ENCODE data around the gene ACAA1.

The ACAA1 gene

DNA sequence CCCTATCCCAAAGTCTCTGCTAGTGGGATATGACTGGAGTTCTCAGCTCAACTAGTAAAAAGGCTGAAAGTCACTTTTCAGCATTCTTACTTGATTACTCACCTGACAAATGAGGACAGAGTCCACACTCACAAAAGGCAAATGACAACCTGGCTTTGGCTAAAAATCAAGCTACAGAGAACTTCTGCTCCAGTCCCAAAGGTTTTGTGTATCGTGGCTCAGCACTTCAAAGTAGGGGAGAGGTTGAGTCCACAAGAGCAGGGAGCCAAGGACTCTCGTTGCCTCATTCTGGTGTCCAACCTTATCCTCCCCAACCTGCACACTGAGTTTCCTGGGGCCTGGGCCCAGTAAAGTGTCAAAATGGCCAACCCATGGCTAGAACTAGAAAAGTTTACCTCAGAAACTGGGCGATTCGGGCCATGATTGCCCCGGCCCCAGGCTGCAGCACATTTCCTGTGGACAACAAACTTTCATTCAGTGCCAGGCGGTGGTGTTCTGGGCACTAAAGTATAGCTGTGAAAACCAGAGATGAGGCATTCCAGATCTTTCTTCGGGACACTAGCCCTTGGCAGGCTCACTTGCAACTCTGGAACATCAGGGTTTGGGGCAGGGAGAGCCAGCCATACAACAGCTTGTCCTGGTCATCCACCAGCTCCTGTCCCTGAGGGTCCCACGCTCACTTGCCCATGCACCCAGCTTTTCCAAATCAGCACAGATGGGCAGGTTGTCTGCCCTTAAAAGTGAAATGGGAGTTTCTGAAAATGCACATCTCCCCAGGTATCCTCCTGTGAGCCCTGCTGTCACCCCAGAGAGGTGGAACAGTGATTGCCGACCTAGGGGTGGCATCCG, 3.1 kb downstream of the ACAA1 start:
- Histone ChIP-seq H3K9ac (ENCODE audit: insufficient read length, low read depth) (no peak overlapping the region), H3K36me3 (ENCODE audit: insufficient read depth, insufficient read length, low read length) (peaks cover 64% of the 10 kb centered on the region), H3K4me1 (ENCODE audit: insufficient read depth, insufficient read length) (peaks cover 9% of the 10 kb centered on the region)

DNA sequence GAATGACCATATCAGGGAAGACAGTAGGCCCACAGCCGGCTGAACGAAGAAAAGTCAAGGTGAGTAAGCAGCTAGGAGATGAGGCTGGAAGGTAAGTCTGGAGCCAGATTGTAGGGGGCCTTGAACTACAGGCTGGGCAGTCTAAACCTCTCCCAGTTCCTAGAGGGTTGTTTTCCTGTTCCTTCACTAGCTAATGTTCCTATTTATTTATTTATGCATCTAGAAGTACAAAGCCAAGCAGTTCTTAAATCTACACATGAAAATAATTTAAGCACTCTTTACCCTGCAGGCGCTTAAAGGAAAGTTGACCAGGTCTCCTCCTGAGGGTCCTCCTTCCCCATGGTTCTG, 3.7 kb downstream of the ACAA1 start:
- Histone ChIP-seq H3K27me3 (ENCODE audit: insufficient read depth, insufficient read length) (peaks cover 5% of the 10 kb centered on the region), H3K9me3 (ENCODE audit: insufficient read depth, low read length) (no peaks in the 10 kb centered on the region), H3K9ac (ENCODE audit: insufficient read length, low read depth) (no peak overlapping the region), H3K4me1 (ENCODE audit: insufficient read depth, insufficient read length) (peaks cover 9% of the 10 kb centered on the region), H3K4me3 (ENCODE audit: insufficient read length, low read depth) (no peak overlapping the region), H3K36me3 (ENCODE audit: insufficient read depth, insufficient read length, low read length) (peaks cover 69% of the 10 kb centered on the region)
- DNase-seq (ENCODE audit: low read depth, low spot score), result no peak
- TF ChIP-seq ZNF274 (IDR thresholded peaks at IDR 0.05; ENCODE audit: low read depth, low read length), result no peak
- TF ChIP-seq YY1 (IDR thresholded peaks at IDR 0.05; ENCODE audit: insufficient read depth, insufficient read length), result no peak
- TF ChIP-seq SUZ12 (IDR thresholded peaks at IDR 0.05; ENCODE audit: extremely low read depth, insufficient read depth, insufficient read length), result no peak

More for the DNA sequence above, 3.1 kb downstream of the ACAA1 start:
- TF ChIP-seq SUZ12 (IDR thresholded peaks at IDR 0.05; ENCODE audit: extremely low read depth, insufficient read depth, insufficient read length), result no peak
- DNase-seq (ENCODE audit: low read depth, low spot score), result no peak
- Histone ChIP-seq H3K4me3 (ENCODE audit: insufficient read length, low read depth) (no peak overlapping the region), H3K27me3 (ENCODE audit: insufficient read depth, insufficient read length) (peaks cover 10% of the 10 kb centered on the region), H3K9me3 (ENCODE audit: insufficient read depth, low read length) (no peaks in the 10 kb centered on the region)

DNA sequence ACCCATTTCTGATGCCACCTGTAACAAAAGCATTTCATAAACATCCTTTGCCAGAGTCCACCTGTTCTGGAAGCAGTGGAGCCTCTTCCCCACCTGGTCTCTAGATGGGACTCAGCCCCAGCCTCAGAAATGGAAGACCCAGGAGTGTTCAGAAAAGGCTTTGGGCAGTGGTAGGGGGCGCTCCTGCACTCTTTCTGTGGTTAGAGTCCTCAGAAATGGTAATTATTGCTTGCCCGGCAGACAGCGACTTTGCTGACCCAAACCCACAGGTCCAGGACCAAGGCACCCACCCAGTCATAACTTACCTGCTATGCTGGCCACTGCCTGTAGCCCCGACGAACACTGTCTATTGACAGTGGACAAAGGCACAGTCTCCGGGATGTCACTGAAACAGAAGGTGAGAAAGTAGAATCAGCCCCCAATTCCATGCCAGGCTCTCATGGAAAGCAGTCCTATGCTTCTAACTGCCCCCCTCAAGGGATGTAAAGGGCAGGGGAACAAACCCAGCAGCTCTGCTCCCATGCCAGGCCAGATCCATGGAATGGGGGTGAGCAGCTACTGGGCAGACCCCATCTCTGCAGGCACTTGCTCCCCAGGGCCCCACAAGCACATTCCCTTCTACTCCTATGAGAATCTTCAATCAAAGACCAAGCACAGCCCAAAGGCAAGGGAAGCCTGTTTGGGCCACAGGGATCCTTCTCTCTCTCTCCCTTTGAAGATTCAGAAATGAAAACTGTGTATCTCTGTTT, 5.1 kb downstream of the ACAA1 start:
- Histone ChIP-seq H3K36me3 (ENCODE audit: insufficient read depth, insufficient read length, low read length) (peaks cover 83% of the 10 kb centered on the region), H3K4me3 (ENCODE audit: insufficient read length, low read depth) (no peak overlapping the region), H3K27me3 (ENCODE audit: insufficient read depth, insufficient read length) (no peaks in the 10 kb centered on the region), H3K4me1 (ENCODE audit: insufficient read depth, insufficient read length) (peaks cover 4% of the 10 kb centered on the region), H3K9ac (ENCODE audit: insufficient read length, low read depth) (no peak overlapping the region), H3K9me3 (ENCODE audit: insufficient read depth, low read length) (no peaks in the 10 kb centered on the region)
- DNase-seq (ENCODE audit: low read depth, low spot score), result no peak
- TF ChIP-seq SUZ12 (IDR thresholded peaks at IDR 0.05; ENCODE audit: extremely low read depth, insufficient read depth, insufficient read length), result no peak

DNA sequence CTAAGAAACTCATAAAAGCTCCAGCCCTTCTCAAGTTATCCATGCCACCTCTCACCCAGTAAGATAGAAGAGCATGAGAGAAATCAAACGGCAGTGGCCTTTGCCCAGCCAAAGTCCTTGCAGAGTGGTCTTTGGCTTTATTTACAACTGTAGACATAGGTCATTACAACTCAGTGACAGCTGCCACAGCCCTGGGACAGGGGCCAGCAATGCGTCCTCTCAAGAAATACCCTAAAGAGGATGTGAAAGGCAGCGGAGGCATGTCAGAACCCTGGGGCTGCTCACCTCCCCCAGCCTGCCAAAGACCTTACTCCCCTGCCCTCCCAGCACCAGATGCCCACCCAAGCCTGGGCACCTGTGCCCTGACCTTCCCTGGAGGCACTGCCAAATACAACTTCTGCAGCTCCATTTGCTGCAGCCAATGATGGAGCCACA, 6.3 kb downstream of the ACAA1 start:
- no peaks in the 10 kb centered on the region for H3K9me3 ChIP-seq (ENCODE audit: insufficient read depth, low read length)
- peaks cover 94% of the 10 kb centered on the region for H3K36me3 ChIP-seq (ENCODE audit: insufficient read depth, insufficient read length, low read length)
- H3K27me3 ChIP-seq (ENCODE audit: insufficient read depth, insufficient read length), result no peaks in the 10 kb centered on the region
- DNase-seq (ENCODE audit: low read depth, low spot score), result no peak
- H3K9ac ChIP-seq (ENCODE audit: insufficient read length, low read depth), result no peak overlapping the region
- no peak overlapping the region for H3K4me3 ChIP-seq (ENCODE audit: insufficient read length, low read depth)
- TF ChIP-seq ZNF274 (IDR thresholded peaks at IDR 0.05; ENCODE audit: low read depth, low read length) (no peak), SUZ12 (IDR thresholded peaks at IDR 0.05; ENCODE audit: extremely low read depth, insufficient read depth, insufficient read length) (no peak), YY1 (IDR thresholded peaks at IDR 0.05; ENCODE audit: insufficient read depth, insufficient read length) (no peak)
- H3K4me1 ChIP-seq (ENCODE audit: insufficient read depth, insufficient read length), result peaks cover 4% of the 10 kb centered on the region

DNA sequence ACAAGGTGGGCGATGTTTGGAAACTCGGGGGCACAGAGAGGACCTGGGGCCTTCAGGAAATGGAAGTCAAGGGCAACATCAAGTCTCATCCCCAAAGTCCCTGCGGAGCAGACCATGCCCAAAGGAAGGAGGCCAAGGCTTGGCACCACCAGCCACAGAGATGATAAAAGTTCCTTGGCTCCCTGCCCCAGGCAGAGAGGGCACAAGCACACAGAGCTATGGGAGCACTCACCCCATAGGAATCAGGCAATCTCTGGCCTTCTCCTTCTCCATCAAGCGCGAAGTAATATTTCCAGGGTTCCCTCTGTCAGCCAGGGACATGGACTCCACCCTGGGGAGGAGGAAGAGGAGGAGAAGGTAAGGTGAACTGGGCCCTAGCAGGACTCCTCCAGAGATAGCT, 7.9 kb downstream of the ACAA1 start:
- TF ChIP-seq ZNF274 (IDR thresholded peaks at IDR 0.05; ENCODE audit: low read depth, low read length), result no peak
- TF ChIP-seq SUZ12 (IDR thresholded peaks at IDR 0.05; ENCODE audit: extremely low read depth, insufficient read depth, insufficient read length), result no peak
- no peak for TF ChIP-seq YY1 (IDR thresholded peaks at IDR 0.05; ENCODE audit: insufficient read depth, insufficient read length)
- Histone ChIP-seq H3K4me3 (ENCODE audit: insufficient read length, low read depth) (no peak overlapping the region), H3K27me3 (ENCODE audit: insufficient read depth, insufficient read length) (no peaks in the 10 kb centered on the region), H3K9ac (ENCODE audit: insufficient read length, low read depth) (no peak overlapping the region), H3K36me3 (ENCODE audit: insufficient read depth, insufficient read length, low read length) (peaks cover 95% of the 10 kb centered on the region), H3K9me3 (ENCODE audit: insufficient read depth, low read length) (no peaks in the 10 kb centered on the region), H3K4me1 (ENCODE audit: insufficient read depth, insufficient read length) (peaks cover 4% of the 10 kb centered on the region)
- no peak for DNase-seq (ENCODE audit: low read depth, low spot score)

DNA sequence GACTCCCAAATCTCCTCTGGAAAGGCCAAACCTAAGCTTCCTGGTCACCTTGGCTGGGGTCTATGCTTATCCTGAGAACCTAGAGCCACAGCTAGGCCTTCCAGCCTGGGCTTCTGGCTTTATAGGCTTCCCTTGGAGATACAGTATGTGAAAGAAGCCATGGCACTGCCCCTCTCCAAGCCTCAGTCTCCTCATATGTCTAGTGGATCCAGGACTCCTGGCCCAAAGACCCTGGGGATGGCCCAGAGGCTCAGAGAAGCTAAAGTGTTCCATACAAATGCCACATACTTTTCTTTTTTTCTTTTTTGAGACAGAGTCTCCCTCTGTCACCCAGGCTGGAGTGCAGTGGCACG, 8.6 kb downstream of the ACAA1 start:
- H3K9ac ChIP-seq (ENCODE audit: insufficient read length, low read depth), result no peak overlapping the region
- H3K4me1 ChIP-seq (ENCODE audit: insufficient read depth, insufficient read length), result peaks cover 4% of the 10 kb centered on the region
- DNase-seq (ENCODE audit: low read depth, low spot score), result no peak
- no peak for TF ChIP-seq ZNF274 (IDR thresholded peaks at IDR 0.05; ENCODE audit: low read depth, low read length)
- TF ChIP-seq SUZ12 (IDR thresholded peaks at IDR 0.05; ENCODE audit: extremely low read depth, insufficient read depth, insufficient read length), result no peak
- H3K4me3 ChIP-seq (ENCODE audit: insufficient read length, low read depth), result no peak overlapping the region
- H3K36me3 ChIP-seq (ENCODE audit: insufficient read depth, insufficient read length, low read length), result peaks cover 93% of the 10 kb centered on the region
- no peaks in the 10 kb centered on the region for H3K9me3 ChIP-seq (ENCODE audit: insufficient read depth, low read length)
- H3K27me3 ChIP-seq (ENCODE audit: insufficient read depth, insufficient read length), result no peaks in the 10 kb centered on the region

DNA sequence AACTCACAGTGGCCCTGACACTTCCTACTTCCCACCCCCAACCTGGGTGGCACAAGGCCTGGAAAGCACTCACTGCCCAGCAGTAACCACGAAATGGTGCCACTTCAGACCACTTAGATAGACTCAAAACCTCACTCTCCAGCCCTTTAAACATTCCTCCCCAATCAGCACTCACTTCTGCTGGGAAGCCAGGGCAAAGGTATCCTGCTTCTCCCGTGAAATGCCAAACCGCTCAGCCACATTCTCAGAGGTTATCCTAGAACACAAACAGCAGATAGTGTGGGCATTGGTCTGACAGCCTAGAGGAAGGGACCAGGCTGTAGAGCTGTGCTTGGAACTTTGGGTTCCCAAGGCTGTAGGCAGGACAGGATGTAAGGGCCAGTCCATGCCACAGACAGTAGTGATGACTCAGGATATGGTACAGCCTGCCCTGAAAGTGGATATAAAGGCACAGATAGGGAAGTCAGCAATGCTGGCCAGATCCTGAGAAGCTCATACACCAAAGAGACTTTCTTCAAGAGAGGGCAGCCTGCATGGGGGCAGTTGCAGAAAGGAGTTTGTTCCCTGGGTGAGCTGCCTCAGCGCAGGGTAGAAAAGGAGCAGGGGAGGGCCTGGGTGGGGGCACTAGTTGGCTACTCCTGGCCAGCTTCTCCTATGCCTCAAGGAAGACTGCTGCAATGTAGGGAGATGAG, 9.2 kb downstream of the ACAA1 start:
- Histone ChIP-seq H3K9me3 (ENCODE audit: insufficient read depth, low read length) (no peaks in the 10 kb centered on the region), H3K4me1 (ENCODE audit: insufficient read depth, insufficient read length) (peaks cover 4% of the 10 kb centered on the region), H3K27me3 (ENCODE audit: insufficient read depth, insufficient read length) (no peaks in the 10 kb centered on the region), H3K9ac (ENCODE audit: insufficient read length, low read depth) (no peak overlapping the region), H3K36me3 (ENCODE audit: insufficient read depth, insufficient read length, low read length) (peaks cover 93% of the 10 kb centered on the region), H3K4me3 (ENCODE audit: insufficient read length, low read depth) (no peak overlapping the region)
- TF ChIP-seq ZNF274 (IDR thresholded peaks at IDR 0.05; ENCODE audit: low read depth, low read length) (no peak), SUZ12 (IDR thresholded peaks at IDR 0.05; ENCODE audit: extremely low read depth, insufficient read depth, insufficient read length) (no peak)
- DNase-seq (ENCODE audit: low read depth, low spot score), result no peak
